GM06990 (cell line): ENCODE data around the gene LRRC10B.

Source experiments
- DNase-seq: peaks from one replicate; pipeline ENCODE4 v3.0.0-alpha.2; 2011; ENCODE audit not compliant: insufficient read length; ENCODE audit errors: extremely low read depth
- H3K27me3 ChIP-seq: replicated peaks from 2 replicates; pipeline ENCODE4 v1.6.0; 2011; ENCODE audit warnings: low read length; ENCODE audit not compliant: control insufficient read depth, insufficient read depth
- H3K36me3 ChIP-seq: 2 replicates; pipeline ENCODE4 v1.5.1; 2011; ENCODE audit warnings: low read length; ENCODE audit not compliant: control insufficient read depth, insufficient read depth
- H3K4me3 ChIP-seq: replicated peaks from 2 replicates; pipeline ENCODE4 v1.5.1; 2011; ENCODE audit warnings: low read depth, mild to moderate bottlenecking, control low read depth, low read length
- TF ChIP-seq, protein P1 (sequence below): IDR thresholded peaks from 2 replicates; pipeline ENCODE4 v1.5.1; 2011; ENCODE audit warnings: low read length, control low read depth, mild to moderate bottlenecking, inconsistent platforms; ENCODE audit not compliant: insufficient read depth, poor library complexity, severe bottlenecking

LRRC10B gene

GRCh38 chr11:61502522-61502921, 6.0 kb upstream of the LRRC10B start:
- peaks cover 2% of the 10 kb centered on the region; the same call in 1 of the 2 replicates for H3K27me3 ChIP-seq
- TF ChIP-seq, protein P1, sequence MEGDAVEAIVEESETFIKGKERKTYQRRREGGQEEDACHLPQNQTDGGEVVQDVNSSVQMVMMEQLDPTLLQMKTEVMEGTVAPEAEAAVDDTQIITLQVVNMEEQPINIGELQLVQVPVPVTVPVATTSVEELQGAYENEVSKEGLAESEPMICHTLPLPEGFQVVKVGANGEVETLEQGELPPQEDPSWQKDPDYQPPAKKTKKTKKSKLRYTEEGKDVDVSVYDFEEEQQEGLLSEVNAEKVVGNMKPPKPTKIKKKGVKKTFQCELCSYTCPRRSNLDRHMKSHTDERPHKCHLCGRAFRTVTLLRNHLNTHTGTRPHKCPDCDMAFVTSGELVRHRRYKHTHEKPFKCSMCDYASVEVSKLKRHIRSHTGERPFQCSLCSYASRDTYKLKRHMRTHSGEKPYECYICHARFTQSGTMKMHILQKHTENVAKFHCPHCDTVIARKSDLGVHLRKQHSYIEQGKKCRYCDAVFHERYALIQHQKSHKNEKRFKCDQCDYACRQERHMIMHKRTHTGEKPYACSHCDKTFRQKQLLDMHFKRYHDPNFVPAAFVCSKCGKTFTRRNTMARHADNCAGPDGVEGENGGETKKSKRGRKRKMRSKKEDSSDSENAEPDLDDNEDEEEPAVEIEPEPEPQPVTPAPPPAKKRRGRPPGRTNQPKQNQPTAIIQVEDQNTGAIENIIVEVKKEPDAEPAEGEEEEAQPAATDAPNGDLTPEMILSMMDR, result no peak
- DNase-seq, result no peak
- no peak overlapping the region for H3K4me3 ChIP-seq
- H3K36me3 ChIP-seq, result no peaks in the 10 kb centered on the region

- Histone ChIP-seq H3K4me3 (no peak overlapping the region), H3K27me3 (peaks cover 3% of the 10 kb centered on the region), H3K36me3 (no peaks in the 10 kb centered on the region)
- DNase-seq, result no peak
- TF ChIP-seq, protein P1, result no peak
Measured at GRCh38 chr11:61503135-61503770, 5.3 kb upstream of the LRRC10B start.

DNA sequence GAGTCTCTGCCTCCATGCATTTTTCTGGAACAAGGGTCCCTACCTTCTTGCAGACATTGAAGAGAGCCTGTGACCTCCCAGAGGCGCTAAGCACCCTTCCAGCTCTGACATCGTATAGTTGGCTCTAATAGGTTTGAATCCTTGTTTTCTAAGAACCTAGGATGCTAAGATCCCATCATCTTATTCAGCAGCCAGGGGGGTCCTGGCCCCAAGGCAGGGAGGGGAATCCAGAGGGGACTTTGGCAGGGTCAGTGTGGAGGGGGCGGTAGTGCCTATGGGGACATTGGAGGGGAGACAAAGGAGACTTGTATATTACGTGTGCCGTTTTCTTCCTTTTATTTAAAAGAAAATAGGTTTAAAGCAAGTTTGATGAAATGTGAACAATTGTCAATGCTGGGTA, 3.4 kb upstream of the LRRC10B start:
- Histone ChIP-seq H3K36me3 (no peaks in the 10 kb centered on the region), H3K4me3 (no peak overlapping the region), H3K27me3 (peaks cover 3% of the 10 kb centered on the region)
- TF ChIP-seq, protein P1, result no peak
- no peak for DNase-seq

- DNase-seq, result no peak
- TF ChIP-seq, protein P1, result no peak
- Histone ChIP-seq H3K36me3 (no peaks in the 10 kb centered on the region), H3K27me3 (peaks cover 3% of the 10 kb centered on the region), H3K4me3 (no peak overlapping the region)
Measured at GRCh38 chr11:61505640-61506155, 2.9 kb upstream of the LRRC10B start.

DNA sequence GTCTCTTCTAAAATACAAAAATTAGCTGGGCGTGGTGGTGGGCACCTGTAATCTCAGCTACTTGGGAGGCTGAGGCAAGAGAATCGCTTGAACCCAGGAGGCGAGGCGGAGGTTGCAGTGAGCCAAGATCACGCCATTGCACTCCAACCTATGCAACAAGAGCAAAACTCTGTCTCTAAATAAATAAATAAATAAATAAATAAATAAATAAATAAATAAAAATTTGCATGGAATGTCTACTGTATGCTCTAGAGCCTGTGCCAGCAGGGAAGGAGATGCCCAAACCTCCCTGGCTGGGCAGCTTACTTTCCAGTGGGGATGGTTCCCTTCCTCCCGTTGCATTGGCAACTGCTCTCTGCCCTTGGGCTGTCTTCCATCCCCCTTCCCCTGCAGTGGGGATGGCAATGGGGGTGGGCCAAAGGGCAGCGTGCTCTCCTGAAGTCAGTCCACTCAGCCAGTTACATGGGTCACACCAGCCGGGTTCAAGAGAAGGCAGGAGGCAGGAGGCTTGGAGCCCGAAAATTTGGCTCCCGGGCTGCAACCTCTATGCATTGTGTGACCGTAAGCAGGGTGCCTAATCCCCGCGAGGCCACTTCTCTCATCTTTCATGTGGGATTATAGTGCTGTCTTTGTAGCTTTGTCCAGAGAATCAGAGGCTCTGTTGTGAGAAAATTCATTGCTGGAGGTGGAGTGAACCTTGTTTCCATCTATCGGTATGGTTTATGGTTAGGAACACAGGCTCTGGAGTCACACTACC, 1.4 kb upstream of the LRRC10B start:
- peaks cover 3% of the 10 kb centered on the region for H3K27me3 ChIP-seq
- no peaks in the 10 kb centered on the region for H3K36me3 ChIP-seq
- DNase-seq, result no peak
- TF ChIP-seq, protein P1, result no peak
- no peak overlapping the region for H3K4me3 ChIP-seq
